Testis (tissue), 3 donors: Measurements from ENCODE around the gene AATK. TPM values are rescaled to one million over a fixed set of nuclear protein-coding genes. Genes with fewer than 3 reads are reported as not detected.

ENCODE experiments used
- DNase-seq: peaks from one replicate; pipeline ENCODE4 v3.0.0-alpha.2; 2019
- H3K27ac ChIP-seq, 2 donors: fragments of 200-600 bp; sonication (generic); one replicate each; pipeline ENCODE4 v1.5.1; 2019
- H3K27me3 ChIP-seq: fragments of 200-600 bp; sonication (generic); one replicate; pipeline ENCODE4 v1.5.1; 2019
- H3K36me3 ChIP-seq: fragments of 200-600 bp; sonication (generic); one replicate; pipeline ENCODE4 v1.5.1; 2017; ENCODE audit warnings: low read depth; ENCODE audit errors: missing control alignments
- H3K4me1 ChIP-seq: fragments of 200-600 bp; sonication (generic); one replicate; pipeline ENCODE4 v1.5.1; 2019
- H3K4me3 ChIP-seq, 2 donors: fragments of 200-600 bp; sonication (generic); one replicate each; pipeline ENCODE4 v1.5.1; 2017 to 2019
- H3K9me3 ChIP-seq: fragments of 200-600 bp; sonication (generic); one replicate; pipeline ENCODE4 v1.5.1; 2017
- CTCF ChIP-seq, 3 experiments: fragments of 450-650 bp in 2 of 3; fragments of 200-600 bp in 1 of 3; sonication (generic) in 1 of 3; IDR thresholded peaks; one replicate each; pipeline ENCODE4 v1.5.1; 2016 to 2019; ENCODE audit warnings: antibody characterized with exemption in 3 of 3, mild to moderate bottlenecking in 2 of 3, moderate library complexity in 1 of 3
- POLR2A ChIP-seq: fragments of 450-650 bp; IDR thresholded peaks from one replicate; pipeline ENCODE4 v1.6.1; 2017; ENCODE audit warnings: antibody characterized with exemption, mild to moderate bottlenecking, moderate library complexity
- WGBS, 2 donors: methylation state at CpG; one replicate each; pipeline ENCODE4 v1.1.5; 2018; 5-methylcytosine and 5-hydroxymethylcytosine counted together
- intact Hi-C: fragments of 100-400 bp; cut with DNase I; formaldehyde crosslinking; loops from one replicate; pipeline ENCODE4 v1.15.1; 2023; ENCODE audit warnings: low total_unique reads
- polyA plus RNA-seq: library from polyadenylated mRNA; stranded (reverse); fragments of 350-450 nt; fragmentation: Illumina TruSeq; extraction: RNeasy Lipid Tissue Mini Kit (QIAGEN cat#74804); gene quantifications from one replicate; pipeline ENCODE4 v1.2.3, GENCODE V29; 2014; ENCODE audit warnings: low read depth, low replicate concordance; ENCODE audit not compliant: insufficient read depth
- total RNA-seq, 2 donors: library from RNA; depleted of rRNA; stranded (reverse); fragments of >200 nt; gene quantifications; one replicate each; pipeline ENCODE4 v1.2.3, GENCODE V29; 2016

The AATK gene
- total and polyA plus RNA-seq, 3 donors from 2014 or later: 3.5 to 5.6 (median 3.8) TPM

DNA sequence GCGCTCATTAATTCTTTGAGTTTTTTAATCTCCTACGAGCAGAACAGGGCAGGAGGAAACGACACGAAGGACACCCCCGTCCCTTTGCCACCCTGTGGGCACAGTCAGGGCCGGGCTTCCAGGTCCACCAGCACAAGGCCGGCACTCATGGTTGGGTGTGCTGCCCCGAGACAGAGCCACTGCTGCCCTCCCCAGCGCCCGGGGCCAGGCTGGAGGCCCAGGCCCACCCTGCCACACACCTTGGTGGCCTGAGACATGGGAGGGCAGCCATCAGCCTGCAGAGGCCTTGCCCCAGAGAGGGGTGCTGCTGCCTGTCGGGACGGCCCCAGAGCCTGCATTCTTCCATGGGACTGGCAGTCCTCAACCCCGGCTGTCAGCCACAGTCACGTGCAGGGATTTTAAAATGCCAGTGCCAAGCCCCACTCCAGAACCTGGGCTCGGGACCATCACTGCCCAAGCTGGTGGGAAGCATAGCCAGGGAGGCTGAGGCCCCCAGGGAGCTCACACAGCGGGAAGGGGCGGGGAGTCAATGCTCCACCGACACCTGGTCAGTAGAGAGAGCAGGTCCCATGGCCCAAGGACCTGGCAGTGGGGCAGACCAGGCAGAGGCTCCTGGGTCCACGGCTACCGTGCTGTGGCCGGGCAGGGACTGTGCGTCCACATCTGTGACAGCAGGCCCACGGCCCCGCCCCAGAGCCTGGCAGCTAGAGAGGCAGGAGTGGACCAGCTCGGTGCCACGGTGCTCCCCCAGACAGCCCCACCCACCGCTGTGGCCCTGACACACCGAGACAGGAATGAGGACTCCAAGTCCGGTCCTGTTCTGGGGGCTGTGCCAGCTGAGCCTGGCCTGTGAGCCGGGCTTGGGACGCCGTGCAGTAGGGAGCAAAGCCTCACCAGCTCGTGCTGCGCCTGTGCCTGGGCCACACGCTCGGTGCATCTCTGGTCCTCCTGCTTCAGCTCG, 29.2 kb upstream of the AATK start:
- intact Hi-C loops: no loop called here
- no peaks in the 10 kb centered on the region for H3K36me3 ChIP-seq
- TF ChIP-seq POLR2A (no peak), CTCF (IDR thresholded peaks at IDR 0.05) (no peak)
- H3K4me3 ChIP-seq: no peak overlapping the region
- H3K27ac ChIP-seq: no peak overlapping the region
- H3K27me3 ChIP-seq: no peaks in the 10 kb centered on the region
- no peak for DNase-seq
- WGBS, 2 donors: 86 to 100% methylated on average over 5 to 36 of the region's 37 CpGs
- H3K4me1 ChIP-seq: peaks cover 15% of the 10 kb centered on the region
- H3K9me3 ChIP-seq: no peaks in the 10 kb centered on the region

GRCh38 chr17:81194225-81194760, 28.3 kb upstream of the AATK start:
- H3K9me3 ChIP-seq: no peaks in the 10 kb centered on the region
- no peak overlapping the region for H3K27ac ChIP-seq
- peaks cover 7% of the 10 kb centered on the region for H3K4me1 ChIP-seq
- H3K36me3 ChIP-seq: no peaks in the 10 kb centered on the region
- H3K4me3 ChIP-seq: no peak overlapping the region
- 96 to 99% methylated on average over 11 to 21 of the region's 21 CpGs for WGBS, 2 donors
- intact Hi-C loops: no loop called here
- H3K27me3 ChIP-seq: no peaks in the 10 kb centered on the region
- TF ChIP-seq POLR2A (no peak), CTCF (IDR thresholded peaks at IDR 0.05) (no peak)
- no peak for DNase-seq

- no peaks in the 10 kb centered on the region for H3K27me3 ChIP-seq
- no peak overlapping the region for H3K27ac ChIP-seq
- DNase-seq: no peak
- no peaks in the 10 kb centered on the region for H3K9me3 ChIP-seq
- H3K4me1 ChIP-seq: peaks cover under 1% of the 10 kb centered on the region
- no peaks in the 10 kb centered on the region for H3K36me3 ChIP-seq
- TF ChIP-seq POLR2A (no peak), CTCF (IDR thresholded peaks at IDR 0.05) (no peak)
- intact Hi-C loops: no loop called here
- WGBS, 2 donors: 85 to 94% methylated on average over 20 to 38 of the region's 38 CpGs
- no peak overlapping the region for H3K4me3 ChIP-seq
Observed at GRCh38 chr17:81193470-81194224, 27.6 kb upstream of the AATK start.

DNA sequence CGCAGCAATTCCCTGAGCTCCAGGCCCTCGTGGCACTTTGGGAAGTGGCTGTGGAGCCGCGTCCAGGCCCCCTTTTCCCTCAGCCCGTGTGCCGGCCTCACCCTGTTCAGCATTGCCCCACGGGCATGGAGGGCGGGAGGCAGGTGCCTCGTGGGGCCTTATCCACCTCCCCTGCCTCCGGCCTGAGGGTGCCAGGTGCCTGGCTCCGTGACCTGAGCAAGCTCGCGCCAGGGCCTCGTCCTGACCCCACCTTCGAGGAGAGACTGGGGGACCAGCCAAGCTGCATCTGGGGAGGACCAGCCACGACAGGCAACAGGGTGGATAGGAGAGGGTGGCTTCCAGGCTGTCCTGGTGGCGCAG, 27.0 kb upstream of the AATK start:
- Histone ChIP-seq H3K4me3 (no peak overlapping the region), H3K27ac (no peak overlapping the region), H3K4me1 (no peaks in the 10 kb centered on the region), H3K36me3 (no peaks in the 10 kb centered on the region), H3K27me3 (no peaks in the 10 kb centered on the region), H3K9me3 (no peaks in the 10 kb centered on the region)
- intact Hi-C loops: no loop called here
- 93% methylated on average over 17 of the region's 17 CpGs; no CpG with 5 or more reads in 1 of the 2 donors for WGBS, 2 donors
- TF ChIP-seq POLR2A: no peak
- no peak for TF ChIP-seq CTCF (IDR thresholded peaks at IDR 0.05)
- DNase-seq: no peak
